Neural progenitor cell (in vitro differentiated cells): Measurements from ENCODE around the gene SRGAP3. TPM values are rescaled to one million over a fixed set of nuclear protein-coding genes. Genes with fewer than 3 reads are reported as not detected.

ENCODE experiments used
- DNase-seq: peaks from one replicate; pipeline ENCODE4 v3.0.0-alpha.2; 2016; ENCODE audit warnings: low spot score
- H2AFZ ChIP-seq: fragments of 200-600 bp; sonication (generic); replicated peaks from 2 replicates; pipeline ENCODE4 v1.6.1; 2016; ENCODE audit warnings: antibody characterized with exemption
- H3F3A ChIP-seq: fragments of 200-600 bp; sonication (generic); 2 replicates; pipeline ENCODE4 v1.6.1; 2016; ENCODE audit warnings: antibody characterized with exemption, low read depth
- H3K27ac ChIP-seq: fragments of 200-600 bp; sonication (generic); 2 replicates; pipeline ENCODE4 v1.5.1; 2016; ENCODE audit warnings: mild to moderate bottlenecking
- H3K27me3 ChIP-seq: fragments of 200-600 bp; sonication (generic); 2 replicates; pipeline ENCODE4 v1.6.1; 2016; ENCODE audit warnings: mild to moderate bottlenecking, moderate library complexity
- H3K36me3 ChIP-seq: fragments of 200-600 bp; sonication (generic); 2 replicates; pipeline ENCODE4 v1.5.1; 2016
- H3K4me1 ChIP-seq: fragments of 200-600 bp; sonication (generic); 2 replicates; pipeline ENCODE4 v1.6.1; 2016; ENCODE audit warnings: mixed run types
- H3K4me2 ChIP-seq: fragments of 200-600 bp; sonication (generic); 2 replicates; pipeline ENCODE4 v1.6.1; 2016
- H3K4me3 ChIP-seq: fragments of 200-600 bp; sonication (generic); 2 replicates; pipeline ENCODE4 v1.5.1; 2016
- H3K79me2 ChIP-seq: fragments of 200-600 bp; sonication (generic); 2 replicates; pipeline ENCODE4 v1.6.1; 2016; ENCODE audit warnings: low read depth
- H3K9ac ChIP-seq: fragments of 200-600 bp; sonication (generic); 2 replicates; pipeline ENCODE4 v1.6.1; 2016
- H3K9me3 ChIP-seq: fragments of 200-600 bp; sonication (generic); 2 replicates; pipeline ENCODE4 v1.5.1; 2016; ENCODE audit warnings: low read depth
- H4K20me1 ChIP-seq: fragments of 200-600 bp; sonication (generic); 2 replicates; pipeline ENCODE4 v1.6.1; 2016; ENCODE audit warnings: low read depth
- H3K27ac Mint-ChIP-seq: 3 replicates; pipeline ENCODE4 v1.8.0; 2021; ENCODE audit warnings: mixed read lengths
- H3K27me3 Mint-ChIP-seq: 2 replicates; pipeline ENCODE4 v1.8.0; 2022; ENCODE audit warnings: low read depth, mild to moderate bottlenecking, inconsistent platforms, moderate library complexity, mixed read lengths; ENCODE audit not compliant: insufficient read depth
- H3K36me3 Mint-ChIP-seq: 3 replicates; pipeline ENCODE4 v1.8.0; 2021; ENCODE audit warnings: mixed read lengths
- H3K4me1 Mint-ChIP-seq: 3 replicates; pipeline ENCODE4 v1.8.0; 2021; ENCODE audit warnings: mixed read lengths
- H3K4me3 Mint-ChIP-seq: 3 replicates; pipeline ENCODE4 v1.8.0; 2021; ENCODE audit warnings: mild to moderate bottlenecking, moderate library complexity, mixed read lengths
- H3K9me3 Mint-ChIP-seq: 3 replicates; pipeline ENCODE4 v1.8.0; 2020; ENCODE audit warnings: mixed read lengths
- CTCF ChIP-seq: fragments of 200-600 bp; sonication (generic); IDR thresholded peaks from 2 replicates; pipeline ENCODE4 v1.5.1; 2017; ENCODE audit warnings: antibody characterized with exemption, mild to moderate bottlenecking
- EZH2 ChIP-seq: fragments of 200-600 bp; sonication (generic); IDR thresholded peaks from 2 replicates; pipeline ENCODE4 v1.6.1; 2017; ENCODE audit warnings: antibody characterized with exemption, mild to moderate bottlenecking, moderate library complexity
- EZH2phosphoT487 ChIP-seq: fragments of 200-600 bp; sonication (generic); IDR thresholded peaks from 2 replicates; pipeline ENCODE4 v1.6.1; 2017; ENCODE audit warnings: antibody characterized with exemption
- total RNA-seq: library from RNA; depleted of rRNA; stranded (reverse); fragments of >200 nt; gene quantifications from 2 replicates; pipeline ENCODE4 v1.2.3, GENCODE V29; 2015; ENCODE audit warnings: low replicate concordance

The SRGAP3 gene
- total RNA-seq, 1 donor from 2014 or later = 59.3 TPM

- no peak for TF ChIP-seq EZH2phosphoT487
- TF ChIP-seq EZH2 = no peak
- TF ChIP-seq CTCF = no peak
- Histone ChIP-seq H4K20me1 (peaks cover 3% of the 10 kb centered on the region), H3K79me2 (no peaks in the 10 kb centered on the region), H3K36me3 (no peaks in the 10 kb centered on the region), H3K9me3 (no peaks in the 10 kb centered on the region), H3K27me3 (no peaks in the 10 kb centered on the region), H3K4me3 (no peak overlapping the region), H3K9ac (no peak overlapping the region), H3K4me1 (peaks cover 11% of the 10 kb centered on the region), H3K27ac (no peak overlapping the region), H3F3A (peaks cover 22% of the 10 kb centered on the region), H3K4me2 (no peak overlapping the region), H2AFZ (no peak overlapping the region)
- no peak for DNase-seq
- H3K4me1 Mint-ChIP-seq = peaks cover 41% of the 10 kb centered on the region
- H3K4me3 Mint-ChIP-seq = no peak overlapping the region
- H3K27me3 Mint-ChIP-seq = peaks cover 8% of the 10 kb centered on the region
- peaks cover 31% of the 10 kb centered on the region for H3K36me3 Mint-ChIP-seq
- no peak overlapping the region for H3K27ac Mint-ChIP-seq
- peaks cover 11% of the 10 kb centered on the region for H3K9me3 Mint-ChIP-seq
These were observed 107.5 kb downstream of the SRGAP3 start for GRCh38 chr3:9141928-9142289.

- no peaks in the 10 kb centered on the region for H3K9me3 ChIP-seq
- Mint-ChIP-seq H3K27me3 (peaks cover 14% of the 10 kb centered on the region), H3K36me3 (peaks cover 23% of the 10 kb centered on the region), H3K4me1 (peaks cover 59% of the 10 kb centered on the region), H3K27ac (no peak overlapping the region), H3K9me3 (peaks cover 4% of the 10 kb centered on the region), H3K4me3 (no peak overlapping the region)
- DNase-seq = no peak
- H3F3A ChIP-seq = peaks cover 32% of the 10 kb centered on the region
- H3K9ac ChIP-seq = no peak overlapping the region
- peaks cover 12% of the 10 kb centered on the region for H3K27me3 ChIP-seq
- H3K36me3 ChIP-seq = no peaks in the 10 kb centered on the region
- H3K4me2 ChIP-seq = no peak overlapping the region
- peaks cover 20% of the 10 kb centered on the region for H4K20me1 ChIP-seq
- H2AFZ ChIP-seq = no peak overlapping the region
- no peak overlapping the region for H3K27ac ChIP-seq
- H3K79me2 ChIP-seq = no peaks in the 10 kb centered on the region
- no peak overlapping the region for H3K4me3 ChIP-seq
- peaks cover 26% of the 10 kb centered on the region for H3K4me1 ChIP-seq
- TF ChIP-seq EZH2 = no peak
- TF ChIP-seq CTCF = no peak
- TF ChIP-seq EZH2phosphoT487 = no peak
These were observed 110.1 kb downstream of the SRGAP3 start for GRCh38 chr3:9139366-9139765.

- no peaks in the 10 kb centered on the region for H3K36me3 ChIP-seq
- H3K9me3 ChIP-seq = no peaks in the 10 kb centered on the region
- H3K27me3 ChIP-seq = peaks cover 12% of the 10 kb centered on the region
- H3K27ac ChIP-seq = no peak overlapping the region
- Mint-ChIP-seq H3K9me3 (peaks cover 4% of the 10 kb centered on the region), H3K27ac (no peak overlapping the region), H3K4me1 (peaks cover 59% of the 10 kb centered on the region), H3K4me3 (no peak overlapping the region), H3K36me3 (peaks cover 27% of the 10 kb centered on the region), H3K27me3 (peaks cover 11% of the 10 kb centered on the region)
- no peak overlapping the region for H3K9ac ChIP-seq
- H3F3A ChIP-seq = peaks cover 32% of the 10 kb centered on the region
- DNase-seq = peak; percentile 48
- H3K79me2 ChIP-seq = no peaks in the 10 kb centered on the region
- TF ChIP-seq CTCF (no peak), EZH2 (no peak), EZH2phosphoT487 (no peak)
- no peak overlapping the region for H2AFZ ChIP-seq
- H4K20me1 ChIP-seq = peaks cover 21% of the 10 kb centered on the region
- H3K4me1 ChIP-seq = peaks cover 26% of the 10 kb centered on the region
- no peak overlapping the region for H3K4me2 ChIP-seq
- no peak overlapping the region for H3K4me3 ChIP-seq
These were observed 111.8 kb downstream of the SRGAP3 start for GRCh38 chr3:9137676-9138075.
